Stomach (tissue), 4 donors: ENCODE data around the gene MCM5.

Experiments
- POLR2A ChIP-seq, 4 donors: fragments of 450-650 bp; IDR thresholded peaks; one replicate each; pipeline ENCODE4 v1.6.1; 2016; ENCODE audit warnings: antibody characterized with exemption in 4 of 4, control low read depth in 2 of 4, mild to moderate bottlenecking in 1 of 4, moderate library complexity in 1 of 4
- TF ChIP-seq, protein P1 (sequence below), 7 experiments: fragments of 450-650 bp in 4 of 7; fragments of 200-600 bp in 3 of 7; sonication (generic) in 3 of 7; IDR thresholded peaks; one replicate each; pipeline ENCODE4 v1.5.1; 2016 to 2019; ENCODE audit warnings: antibody characterized with exemption in 7 of 7, control low read depth in 2 of 7, mild to moderate bottlenecking in 1 of 7

DNA sequence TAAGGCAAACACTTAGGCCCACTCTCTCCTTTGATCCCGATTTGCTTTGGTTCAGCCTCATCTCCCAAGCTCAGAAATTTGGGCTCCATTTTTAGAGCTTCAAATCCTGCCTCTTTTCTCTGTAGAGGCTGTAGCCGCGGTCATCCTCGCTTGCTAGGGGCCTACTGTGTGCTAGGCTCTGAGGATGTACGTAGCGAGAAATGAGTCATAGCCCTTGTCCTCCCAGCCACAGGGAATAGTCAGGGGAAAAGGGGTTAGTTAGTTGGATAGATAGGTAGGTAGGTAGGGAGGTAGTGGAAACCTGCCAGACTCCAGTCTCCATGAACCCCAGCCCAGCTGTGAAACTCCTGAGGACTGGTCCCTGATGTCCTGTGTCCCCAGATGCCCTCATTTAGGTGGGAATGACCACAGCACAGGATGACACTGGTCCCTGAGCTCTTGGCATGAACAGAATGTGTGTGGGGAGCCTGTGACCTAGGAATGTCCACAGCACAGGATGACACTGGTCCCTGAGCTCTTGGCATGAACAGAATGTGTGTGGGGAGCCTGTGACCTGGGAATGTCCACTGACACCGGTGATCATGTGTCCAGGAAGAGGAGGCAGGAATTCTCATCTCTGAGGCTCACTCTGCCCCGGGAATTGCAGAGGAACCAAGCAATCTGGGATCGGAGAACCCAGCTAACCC is 40.4 kb upstream of the MCM5 start:
- TF ChIP-seq, protein P1, sequence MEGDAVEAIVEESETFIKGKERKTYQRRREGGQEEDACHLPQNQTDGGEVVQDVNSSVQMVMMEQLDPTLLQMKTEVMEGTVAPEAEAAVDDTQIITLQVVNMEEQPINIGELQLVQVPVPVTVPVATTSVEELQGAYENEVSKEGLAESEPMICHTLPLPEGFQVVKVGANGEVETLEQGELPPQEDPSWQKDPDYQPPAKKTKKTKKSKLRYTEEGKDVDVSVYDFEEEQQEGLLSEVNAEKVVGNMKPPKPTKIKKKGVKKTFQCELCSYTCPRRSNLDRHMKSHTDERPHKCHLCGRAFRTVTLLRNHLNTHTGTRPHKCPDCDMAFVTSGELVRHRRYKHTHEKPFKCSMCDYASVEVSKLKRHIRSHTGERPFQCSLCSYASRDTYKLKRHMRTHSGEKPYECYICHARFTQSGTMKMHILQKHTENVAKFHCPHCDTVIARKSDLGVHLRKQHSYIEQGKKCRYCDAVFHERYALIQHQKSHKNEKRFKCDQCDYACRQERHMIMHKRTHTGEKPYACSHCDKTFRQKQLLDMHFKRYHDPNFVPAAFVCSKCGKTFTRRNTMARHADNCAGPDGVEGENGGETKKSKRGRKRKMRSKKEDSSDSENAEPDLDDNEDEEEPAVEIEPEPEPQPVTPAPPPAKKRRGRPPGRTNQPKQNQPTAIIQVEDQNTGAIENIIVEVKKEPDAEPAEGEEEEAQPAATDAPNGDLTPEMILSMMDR (IDR thresholded peaks at IDR 0.05): no peak
- TF ChIP-seq POLR2A (IDR thresholded peaks at IDR 0.05): no peak
